GM12864 (cell line): ENCODE results near the gene TMEM41B.

Source experiments
- DNase-seq: peaks from one replicate; pipeline ENCODE4 v3.0.0-alpha.2; 2011; ENCODE audit warnings: low read depth
- H3K4me3 ChIP-seq: 2 replicates; pipeline ENCODE4 v1.5.1; 2011; ENCODE audit warnings: mild to moderate bottlenecking, low read depth, low read length, control low read depth
- TF ChIP-seq, protein P1 (sequence below): IDR thresholded peaks from 2 replicates; pipeline ENCODE4 v1.5.1; 2011; ENCODE audit warnings: low read depth, mild to moderate bottlenecking, moderate library complexity, low read length, control low read depth, inconsistent platforms; ENCODE audit errors: missing control alignments

Gene TMEM41B

DNA sequence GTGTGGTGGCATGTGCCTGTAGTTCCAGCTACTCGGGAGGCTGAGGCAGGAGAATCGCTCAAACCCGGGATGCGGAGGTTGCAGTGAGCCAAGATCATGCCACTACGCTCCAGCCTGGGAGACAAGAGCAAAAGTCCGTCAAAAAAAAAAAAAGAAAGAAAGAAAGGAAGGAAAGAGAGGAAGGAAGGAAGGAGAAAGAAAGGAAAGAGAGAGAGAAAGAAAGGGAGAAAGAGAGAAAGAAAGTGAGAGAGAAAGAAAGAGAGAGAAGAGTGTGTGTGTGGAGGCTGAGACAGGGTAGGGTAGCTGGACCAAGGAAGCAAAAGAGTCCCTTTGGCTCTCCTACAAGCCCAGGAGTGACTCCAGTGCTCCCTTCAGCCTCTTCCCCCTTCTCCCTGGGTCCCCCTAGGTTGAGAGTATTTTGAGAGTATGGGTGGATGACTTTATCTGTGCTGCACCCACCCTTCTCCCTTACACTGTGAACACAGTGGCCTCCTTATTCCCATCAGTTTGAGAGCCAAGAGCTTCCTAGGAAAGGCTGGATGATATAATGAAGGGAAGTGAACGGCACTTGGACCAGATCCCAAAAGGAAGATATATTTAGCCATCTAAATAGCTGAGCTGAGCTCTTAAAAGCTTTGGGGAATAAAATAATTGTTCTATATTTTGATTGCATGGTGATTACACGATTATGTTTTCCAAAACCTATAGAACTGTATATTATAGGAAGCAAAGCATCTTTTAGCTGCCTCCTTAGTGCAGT, 39.7 kb downstream of the TMEM41B start:
- TF ChIP-seq, protein P1, sequence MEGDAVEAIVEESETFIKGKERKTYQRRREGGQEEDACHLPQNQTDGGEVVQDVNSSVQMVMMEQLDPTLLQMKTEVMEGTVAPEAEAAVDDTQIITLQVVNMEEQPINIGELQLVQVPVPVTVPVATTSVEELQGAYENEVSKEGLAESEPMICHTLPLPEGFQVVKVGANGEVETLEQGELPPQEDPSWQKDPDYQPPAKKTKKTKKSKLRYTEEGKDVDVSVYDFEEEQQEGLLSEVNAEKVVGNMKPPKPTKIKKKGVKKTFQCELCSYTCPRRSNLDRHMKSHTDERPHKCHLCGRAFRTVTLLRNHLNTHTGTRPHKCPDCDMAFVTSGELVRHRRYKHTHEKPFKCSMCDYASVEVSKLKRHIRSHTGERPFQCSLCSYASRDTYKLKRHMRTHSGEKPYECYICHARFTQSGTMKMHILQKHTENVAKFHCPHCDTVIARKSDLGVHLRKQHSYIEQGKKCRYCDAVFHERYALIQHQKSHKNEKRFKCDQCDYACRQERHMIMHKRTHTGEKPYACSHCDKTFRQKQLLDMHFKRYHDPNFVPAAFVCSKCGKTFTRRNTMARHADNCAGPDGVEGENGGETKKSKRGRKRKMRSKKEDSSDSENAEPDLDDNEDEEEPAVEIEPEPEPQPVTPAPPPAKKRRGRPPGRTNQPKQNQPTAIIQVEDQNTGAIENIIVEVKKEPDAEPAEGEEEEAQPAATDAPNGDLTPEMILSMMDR: no peak
- no peak overlapping the region for H3K4me3 ChIP-seq
- DNase-seq: no peak

DNA sequence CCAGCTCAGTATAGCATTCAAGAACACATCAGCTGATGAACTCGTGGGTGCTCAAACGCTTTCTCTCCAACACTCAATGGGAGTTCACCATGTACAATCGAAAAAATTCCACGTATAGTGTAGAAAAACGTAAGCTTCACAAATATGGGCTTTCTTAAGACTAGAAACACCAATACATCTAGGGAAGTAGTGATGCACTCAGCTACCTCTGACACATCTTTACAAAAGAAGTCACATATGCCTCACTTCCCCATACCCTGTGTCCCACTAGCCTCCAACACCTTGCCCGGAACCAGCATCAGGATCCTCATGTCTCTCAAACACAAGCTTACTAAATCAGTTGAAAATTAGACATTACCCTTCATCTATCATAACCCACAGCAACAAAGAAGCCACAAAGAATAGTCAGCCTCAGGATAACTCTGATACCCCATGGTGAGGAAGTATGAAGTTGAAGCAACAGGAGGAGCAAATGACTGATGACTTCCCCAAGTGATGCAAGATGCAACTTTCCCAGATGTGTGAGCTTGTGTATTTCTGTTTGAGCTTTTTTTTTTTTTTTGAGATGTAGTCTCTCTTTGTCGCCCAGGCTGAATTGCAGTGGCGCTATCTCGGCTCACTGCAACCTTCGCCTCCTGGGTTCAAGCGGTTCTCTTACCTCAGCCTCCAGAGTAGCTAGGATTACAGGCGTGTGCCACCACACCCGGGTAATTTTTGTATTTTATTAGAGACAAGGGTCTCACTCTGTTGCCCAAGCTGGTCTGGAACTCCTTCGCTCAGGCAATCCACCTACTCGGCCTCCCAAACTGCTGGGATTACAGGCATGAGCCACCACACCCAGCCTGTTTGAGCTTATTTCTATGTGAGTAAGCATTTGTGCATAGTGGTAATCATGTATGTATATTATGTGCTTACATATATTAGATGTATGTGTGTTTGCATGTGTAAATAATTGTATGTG, 40.7 kb downstream of the TMEM41B start:
- no peak for DNase-seq

GRCh38 chr11:9269492-9270013, 44.8 kb downstream of the TMEM41B start:
- no peak overlapping the region for H3K4me3 ChIP-seq
- no peak for DNase-seq
- TF ChIP-seq, protein P1: no peak

More for the DNA sequence above, 40.7 kb downstream of the TMEM41B start:
- TF ChIP-seq, protein P1: no peak
- H3K4me3 ChIP-seq: no peak overlapping the region

- TF ChIP-seq, protein P1: no peak
- no peak for DNase-seq
- H3K4me3 ChIP-seq: no peak overlapping the region
These were observed 46.7 kb downstream of the TMEM41B start for GRCh38 chr11:9267680-9268079.

DNA sequence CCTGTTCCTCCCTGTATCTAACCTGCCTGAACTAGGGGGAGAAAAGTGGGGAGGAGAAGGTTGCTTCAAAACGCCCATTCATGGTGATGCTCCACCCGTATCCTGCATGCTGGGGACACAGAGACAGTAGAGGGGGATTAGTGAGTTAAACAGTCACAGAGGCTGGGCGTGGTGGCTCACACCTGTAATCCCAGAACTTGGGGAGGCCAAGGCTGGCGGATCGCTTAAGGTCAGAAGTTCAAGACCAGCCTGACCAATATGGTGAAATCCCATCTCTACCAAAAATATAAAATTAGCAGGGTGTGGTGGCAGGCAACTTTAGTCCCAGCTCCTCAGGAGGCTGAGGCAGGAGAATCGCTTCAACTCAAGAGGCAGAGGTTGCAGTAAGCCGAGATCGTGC, 47.5 kb downstream of the TMEM41B start:
- no peak for DNase-seq
- no peak overlapping the region for H3K4me3 ChIP-seq
- TF ChIP-seq, protein P1: no peak

DNA sequence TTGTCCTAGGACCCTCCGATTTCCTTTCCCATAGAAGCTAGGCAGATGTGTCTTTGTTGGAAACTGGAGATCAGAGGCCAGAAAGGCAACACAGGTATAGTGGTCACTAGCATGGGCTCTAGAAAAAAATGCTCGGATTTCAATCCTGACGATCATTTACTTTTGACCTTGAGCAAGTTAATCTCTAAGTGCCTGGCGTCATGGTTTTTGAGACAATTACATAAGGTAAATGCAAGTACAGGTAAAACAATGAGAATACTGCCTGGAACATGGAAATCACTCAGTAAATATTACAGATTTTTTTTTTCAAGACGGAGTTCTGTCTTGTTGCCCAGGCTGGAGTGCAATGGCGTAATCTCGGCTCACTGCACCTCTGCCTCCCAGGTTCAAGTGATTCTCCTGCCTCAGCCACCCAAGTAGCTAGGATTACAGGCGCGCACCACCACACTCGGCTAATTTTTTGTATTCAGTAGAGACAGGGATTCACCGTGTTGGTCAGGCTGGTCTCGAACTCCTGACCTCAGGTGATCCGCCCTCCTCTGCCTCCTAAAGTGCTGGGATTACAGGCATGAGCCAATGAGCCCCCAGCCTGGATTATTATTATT, 48.2 kb downstream of the TMEM41B start:
- H3K4me3 ChIP-seq: no peak overlapping the region
- DNase-seq: no peak
- TF ChIP-seq, protein P1: no peak
